Heart right ventricle (tissue), 16 donors: ENCODE results near the gene RIMKLA. TPM values are rescaled to one million over a fixed set of nuclear protein-coding genes. Genes with fewer than 3 reads are reported as not detected.

Experiments used
- ATAC-seq, 8 donors: fragments of 200-7000 bp; cut with Tn5 transposase; one replicate each; pipeline ENCODE4 v1.9.1; 2020; ENCODE audit warnings: mild to moderate bottlenecking in 8 of 8, moderate library complexity in 8 of 8, moderate number of reproducible peaks in 1 of 8
- DNase-seq, 2 donors: peaks; one replicate each; pipeline ENCODE4 v3.0.0-alpha.2; 2020
- H3K27ac ChIP-seq, 10 donors: fragments of 200-600 bp; sonication (generic) in 2 of 10; one replicate each; pipeline versions ENCODE4 v1.5.0 to v1.8.0; 2020 to 2022; ENCODE audit warnings: mild to moderate bottlenecking in 3 of 10
- H3K27me3 ChIP-seq, 7 donors: fragments of 200-600 bp; one replicate each; pipeline ENCODE4 v1.8.0; 2021 to 2022; ENCODE audit warnings: mild to moderate bottlenecking in 2 of 7
- H3K36me3 ChIP-seq, 9 donors: fragments of 200-600 bp; sonication (generic) in 1 of 9; one replicate each; pipeline versions ENCODE4 v1.5.0 to v1.8.0; 2020 to 2022; ENCODE audit warnings: mild to moderate bottlenecking in 2 of 9
- H3K4me1 ChIP-seq, 9 donors: fragments of 200-600 bp; sonication (generic) in 1 of 9; one replicate each; pipeline versions ENCODE4 v1.5.0 to v1.8.0; 2020 to 2022; ENCODE audit warnings: mild to moderate bottlenecking in 4 of 9
- H3K4me3 ChIP-seq, 10 donors: fragments of 200-600 bp; sonication (generic) in 2 of 10; one replicate each; pipeline versions ENCODE4 v1.5.0 to v1.8.0; 2020 to 2022; ENCODE audit warnings: mild to moderate bottlenecking in 7 of 10, moderate library complexity in 2 of 10
- H3K9me3 ChIP-seq, 11 donors: fragments of 200-600 bp in 10 of 11; sonication (generic) in 2 of 11; one replicate each; pipeline versions ENCODE4 v1.5.0 to v1.8.0; 2013 to 2022; ENCODE audit warnings: mild to moderate bottlenecking in 2 of 11, control low read depth in 1 of 11, moderate library complexity in 1 of 11
- WGBS, 2 donors: extraction: QIAGEN DNeasy Blood & Tissue Kit; methylation state at CpG; one replicate each; pipeline ENCODE4 v1.1.7; 2013; ENCODE audit warnings: inconsistent platforms in 1 of 2; 5-methylcytosine and 5-hydroxymethylcytosine counted together
- intact Hi-C, 10 donors: fragments of 100-400 bp; cut with DNase I; formaldehyde crosslinking; loops; one replicate each; pipeline versions ENCODE4 v1.11.1 to v1.14.2; 2022
- polyA plus RNA-seq, 2 donors: library from polyadenylated mRNA; stranded (reverse); fragments of 200-250 nt; gene quantifications; one replicate each; pipeline ENCODE4 v1.2.3, GENCODE V29; 2013
- total RNA-seq, 10 donors: library from RNA; stranded (reverse); fragmentation: NEBNext Ultra II Directional in 3 of 10; extraction: Animal tissue kit (Norgen Biotek cat#: 25700) in 3 of 10; gene quantifications; one replicate each; pipeline versions ENCODE4 v1.2.1 to v1.2.4, GENCODE V29; 2021 to 2023
- TF ChIP-seq, protein P1 (sequence below), 9 donors: fragments of 200-600 bp; sonication (generic) in 2 of 9; IDR thresholded peaks; one replicate each; pipeline versions ENCODE4 v1.5.0 to v1.8.0; 2021 to 2022; ENCODE audit warnings: antibody characterized with exemption in 9 of 9, mild to moderate bottlenecking in 5 of 9, moderate library complexity in 1 of 9
- donor health status: Arrhythmogenic right ventricular cardiomyopathy.
- donor health status: ischemic (EF 13 %, LVEDD 7.1; RV severe dilation, severe dysfunction).
- donor health status: healthy with polysubstance abuse.
- donor health status: DM: no; HTN: yes; CAD: no.
- donor health status: DM: no; HTN: no; CAD: no.
- donor health status: ischemic (EF 25% LVEDD 6.9; RV normal size, moderate dysfunction).
- donor health status: ischemic (EF 25% LVEDD 5.7; RV mildly dilated, moderate dysfunction).
- donor health status: healthy.
- donor health status: DM: yes; HTN: yes; CAD: no.
- donor health status: Ischemic cardiomyopathy.
- donor health status: ischemic (EF 35%, LVEDD 5.7; RV mildly dilated, moderate dysfunction).
- donor health status: nonischemic (EF 11% LVEDD 7.7; RV severe dilation, severe dysfunction).
- donor health status: DM: yes; HTN: yes; CAD: no.
- donor health status: PGD.
- donor health status: ischemic (EF 29% LVEDD 5.4; RV normal size, mild dysfunction).
- donor health status: nonischemic (EF 23%, LVEDD 6.1; RV moderate dilation, normal function).

Gene RIMKLA
- total and polyA plus RNA-seq, 12 donors = 0.80 to 16.7 (median 8.3) TPM

DNA sequence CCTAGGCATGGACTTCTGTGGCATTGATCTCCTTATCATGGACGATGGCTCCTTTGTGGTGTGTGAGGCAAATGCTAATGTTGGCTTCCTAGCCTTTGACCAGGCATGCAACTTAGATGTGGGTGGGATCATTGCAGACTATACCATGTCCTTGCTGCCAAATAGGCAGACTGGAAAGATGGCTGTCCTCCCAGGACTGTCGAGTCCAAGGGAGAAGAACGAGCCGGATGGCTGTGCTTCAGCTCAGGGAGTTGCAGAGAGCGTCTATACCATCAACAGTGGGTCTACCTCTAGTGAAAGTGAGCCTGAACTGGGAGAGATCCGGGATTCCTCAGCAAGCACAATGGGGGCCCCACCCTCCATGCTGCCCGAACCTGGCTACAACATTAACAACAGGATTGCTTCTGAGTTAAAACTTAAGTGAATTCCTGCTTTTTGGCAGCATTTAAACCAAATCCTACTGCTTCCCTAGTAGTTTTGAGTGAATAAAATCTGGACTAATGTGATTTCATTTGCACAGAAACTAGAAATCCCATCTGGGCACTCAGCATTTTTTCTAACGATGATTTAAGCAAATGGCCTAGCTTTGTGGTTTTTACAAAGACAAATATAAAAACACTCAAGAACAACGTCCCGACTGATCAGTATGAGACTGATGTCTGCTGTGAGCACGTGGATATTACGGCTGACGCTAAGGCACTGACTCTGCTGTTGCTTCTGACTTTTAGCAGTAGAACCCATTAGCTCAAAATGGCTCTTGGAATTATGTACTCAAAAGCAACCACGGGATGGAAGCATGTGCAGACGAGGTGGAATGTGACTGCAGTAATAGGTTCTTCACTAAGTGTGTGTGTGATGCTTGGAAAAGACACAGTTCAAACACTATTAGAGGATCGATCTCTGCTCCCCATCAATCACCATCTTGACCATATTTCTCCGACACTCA is 34.2 kb downstream of the RIMKLA start:
- H3K36me3 ChIP-seq = no peaks in the 10 kb centered on the region
- no peaks in the 10 kb centered on the region for H3K9me3 ChIP-seq
- TF ChIP-seq, protein P1, sequence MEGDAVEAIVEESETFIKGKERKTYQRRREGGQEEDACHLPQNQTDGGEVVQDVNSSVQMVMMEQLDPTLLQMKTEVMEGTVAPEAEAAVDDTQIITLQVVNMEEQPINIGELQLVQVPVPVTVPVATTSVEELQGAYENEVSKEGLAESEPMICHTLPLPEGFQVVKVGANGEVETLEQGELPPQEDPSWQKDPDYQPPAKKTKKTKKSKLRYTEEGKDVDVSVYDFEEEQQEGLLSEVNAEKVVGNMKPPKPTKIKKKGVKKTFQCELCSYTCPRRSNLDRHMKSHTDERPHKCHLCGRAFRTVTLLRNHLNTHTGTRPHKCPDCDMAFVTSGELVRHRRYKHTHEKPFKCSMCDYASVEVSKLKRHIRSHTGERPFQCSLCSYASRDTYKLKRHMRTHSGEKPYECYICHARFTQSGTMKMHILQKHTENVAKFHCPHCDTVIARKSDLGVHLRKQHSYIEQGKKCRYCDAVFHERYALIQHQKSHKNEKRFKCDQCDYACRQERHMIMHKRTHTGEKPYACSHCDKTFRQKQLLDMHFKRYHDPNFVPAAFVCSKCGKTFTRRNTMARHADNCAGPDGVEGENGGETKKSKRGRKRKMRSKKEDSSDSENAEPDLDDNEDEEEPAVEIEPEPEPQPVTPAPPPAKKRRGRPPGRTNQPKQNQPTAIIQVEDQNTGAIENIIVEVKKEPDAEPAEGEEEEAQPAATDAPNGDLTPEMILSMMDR (IDR thresholded peaks at IDR 0.05) = no peak
- intact Hi-C loops = no loop called here
- 89% methylated on average over 17 of the region's 17 CpGs for WGBS, 2 donors
- no peak for DNase-seq
- H3K27ac ChIP-seq = no peak overlapping the region
- no peaks in the 10 kb centered on the region for H3K27me3 ChIP-seq
- no peak for ATAC-seq
- H3K4me3 ChIP-seq = no peak overlapping the region
- peaks cover 0 to 22% (median 2%) of the 10 kb centered on the region in 9 donors for H3K4me1 ChIP-seq

DNA sequence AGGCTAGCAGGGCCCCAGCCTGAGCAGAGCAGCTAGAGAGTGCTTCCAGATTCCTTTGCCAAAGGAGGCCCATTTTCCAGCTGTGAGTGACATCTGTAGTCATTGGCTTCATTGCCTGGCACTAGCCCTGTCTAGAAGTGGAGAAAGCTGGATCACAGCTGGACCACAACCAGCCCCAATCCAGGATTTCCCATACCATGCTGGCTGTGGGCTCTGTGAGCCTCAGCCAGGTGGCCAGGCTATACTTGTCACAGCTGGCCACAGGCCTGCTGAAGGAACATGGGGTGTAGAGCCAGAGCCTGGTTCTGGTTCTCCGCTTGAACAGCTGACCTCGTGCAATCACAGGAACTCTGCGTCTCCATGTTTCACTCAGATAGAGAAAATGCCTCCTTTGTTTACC is 36.6 kb downstream of the RIMKLA start:
- no peak for DNase-seq
- 40 to 53% methylated on average over 3 of the region's 3 CpGs for WGBS, 2 donors
- peak in 2 of 8 donors; percentile 44 to 57 for ATAC-seq

DNA sequence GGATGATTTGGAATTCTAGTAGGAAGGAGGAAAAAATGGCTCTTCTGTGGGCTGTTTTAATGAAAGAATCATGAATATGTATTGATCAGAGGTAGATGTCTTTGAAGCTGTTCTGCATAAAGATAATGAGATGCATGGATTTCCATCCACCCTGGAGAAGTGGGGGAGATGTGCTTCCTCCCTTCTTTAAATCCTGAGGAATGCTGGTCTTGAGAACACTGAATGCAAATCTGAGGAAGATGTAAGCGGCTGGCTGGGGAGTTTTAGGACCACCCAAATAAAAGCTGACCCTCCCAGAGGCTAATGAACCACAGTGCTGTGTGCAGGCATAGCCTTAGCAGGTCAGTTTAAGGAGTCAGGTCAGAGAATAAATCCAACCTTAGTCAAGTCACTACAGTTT is 37.9 kb downstream of the RIMKLA start:
- Histone ChIP-seq H3K27me3 (no peaks in the 10 kb centered on the region), H3K4me3 (no peak overlapping the region), H3K4me1 (peaks cover 7 to 47% (median 12%) of the 10 kb centered on the region in 9 donors), H3K36me3 (no peaks in the 10 kb centered on the region), H3K27ac (peak overlapping the region in 2 of 10 donors; percentile 48 to 50), H3K9me3 (no peaks in the 10 kb centered on the region)
- intact Hi-C loops = no loop called here
- 92 to 94% methylated on average over 1 of the region's 1 CpG for WGBS, 2 donors
- TF ChIP-seq, protein P1 (IDR thresholded peaks at IDR 0.05) = no peak
- ATAC-seq = no peak
- no peak for DNase-seq

More for the DNA sequence above, 36.6 kb downstream of the RIMKLA start:
- Histone ChIP-seq H3K27ac (peak overlapping the region in 1 of 10 donors; percentile 19), H3K27me3 (no peaks in the 10 kb centered on the region), H3K4me1 (peaks cover 7 to 44% (median 12%) of the 10 kb centered on the region in 9 donors), H3K4me3 (no peak overlapping the region), H3K36me3 (no peaks in the 10 kb centered on the region), H3K9me3 (no peaks in the 10 kb centered on the region)
- intact Hi-C loops = no loop called here
- TF ChIP-seq, protein P1 (IDR thresholded peaks at IDR 0.05) = no peak

DNA sequence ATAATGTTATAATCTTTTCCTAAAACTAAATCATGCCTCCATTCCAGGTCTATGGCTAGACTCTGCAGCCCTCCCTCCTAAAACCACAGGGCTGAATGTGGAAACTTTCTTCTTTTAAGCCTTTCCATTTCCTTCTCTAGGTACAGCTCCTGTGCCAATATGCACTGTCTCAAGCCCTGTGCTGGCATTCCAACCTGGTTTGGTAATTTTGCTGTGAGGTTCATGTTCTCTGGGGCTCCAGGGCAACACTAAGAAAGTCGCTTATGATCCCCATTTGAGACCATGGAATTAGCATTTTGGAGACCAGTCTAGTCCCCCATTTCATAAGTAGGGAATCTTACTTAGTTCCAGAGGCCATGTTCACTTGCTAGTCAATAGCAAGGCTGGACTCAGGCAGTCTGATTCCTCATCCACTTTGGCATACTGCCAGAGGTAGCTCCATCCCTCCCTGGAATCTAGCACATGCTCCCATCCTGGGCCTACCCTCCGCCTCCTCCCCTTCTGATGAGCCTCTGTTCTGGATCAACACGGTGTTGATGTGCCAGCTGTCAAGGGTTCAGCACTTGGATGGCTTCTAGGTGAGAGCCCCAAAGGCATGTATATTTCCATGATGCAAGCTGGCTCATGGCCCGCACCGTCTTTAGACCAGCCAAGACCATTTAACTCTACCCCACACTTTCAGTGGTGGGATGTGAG is 38.7 kb downstream of the RIMKLA start:
- intact Hi-C loops = no loop called here
- TF ChIP-seq, protein P1 (IDR thresholded peaks at IDR 0.05) = no peak
- no peaks in the 10 kb centered on the region for H3K9me3 ChIP-seq
- no peaks in the 10 kb centered on the region for H3K27me3 ChIP-seq
- WGBS, 2 donors = 47 to 53% methylated on average over 5 of the region's 5 CpGs
- no peaks in the 10 kb centered on the region for H3K36me3 ChIP-seq
- peak; percentile 44 to 95 (median 90) for ATAC-seq
- H3K27ac ChIP-seq = peak overlapping the region in 6 of 10 donors; percentile 20 to 86 (median 53)
- no peak overlapping the region for H3K4me3 ChIP-seq
- DNase-seq = peak; percentile 44 to 82
- H3K4me1 ChIP-seq = peaks cover 7 to 47% (median 12%) of the 10 kb centered on the region in 9 donors
